Fibroblast of villous mesenchyme (primary cell): ENCODE measurements around the gene SLC6A1. TPM values are rescaled to one million over a fixed set of nuclear protein-coding genes. Genes with fewer than 3 reads are reported as not detected.

Experiments used
- DNase-seq: peaks from one replicate; pipeline ENCODE4 v3.0.0-alpha.2; 2010; ENCODE audit warnings: low read depth
- H3K4me3 ChIP-seq: 2 replicates; pipeline ENCODE4 v1.5.1; 2011; ENCODE audit warnings: low read depth, mild to moderate bottlenecking, low read length
- total RNA-seq: library from RNA; depleted of rRNA; stranded (reverse); fragments of >200 nt; gene quantifications from 2 replicates; pipeline ENCODE4 v1.2.3, GENCODE V29; 2012
- TF ChIP-seq, protein P1 (sequence below): IDR thresholded peaks from 2 replicates; pipeline ENCODE4 v1.5.1; 2012; ENCODE audit warnings: low read depth, mild to moderate bottlenecking, low read length; ENCODE audit not compliant: insufficient read depth

Gene SLC6A1
- total RNA-seq, 1 donor = not detected

DNA sequence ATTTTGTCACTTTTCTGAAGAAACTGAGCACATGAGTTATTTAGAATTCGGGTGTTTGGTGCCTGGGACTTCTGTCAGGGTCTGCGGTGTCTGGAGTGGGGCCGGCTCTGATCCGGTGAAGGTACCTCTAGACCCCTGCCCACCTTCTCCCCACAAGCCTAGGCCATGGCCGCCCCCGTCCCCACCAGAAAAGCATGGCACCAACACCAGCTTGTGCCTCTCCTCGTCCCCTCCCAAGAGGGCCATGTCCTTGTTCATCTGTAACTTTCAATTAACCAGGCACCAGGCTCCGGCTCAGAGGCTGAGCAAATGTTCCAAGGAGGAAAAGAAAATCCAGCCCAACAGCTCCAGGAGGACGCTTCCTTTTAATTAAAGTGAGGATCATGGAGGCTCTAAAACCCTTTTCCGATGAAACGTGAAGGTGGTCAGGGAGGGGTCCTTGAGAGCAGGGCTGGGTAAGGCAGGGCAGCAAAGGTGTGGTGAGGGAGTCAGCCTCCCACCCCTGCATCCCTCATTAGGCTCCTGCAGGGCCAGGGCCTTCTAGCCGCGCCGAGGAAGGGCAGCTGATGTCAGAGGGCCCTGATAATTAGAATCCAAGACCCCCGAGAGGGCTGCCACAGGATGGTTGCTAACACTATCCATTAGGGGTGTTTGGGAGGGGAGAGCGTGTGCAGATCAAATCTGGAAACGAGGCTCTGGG is 62.3 kb downstream of the SLC6A1 start:
- no peak for DNase-seq
- TF ChIP-seq, protein P1, sequence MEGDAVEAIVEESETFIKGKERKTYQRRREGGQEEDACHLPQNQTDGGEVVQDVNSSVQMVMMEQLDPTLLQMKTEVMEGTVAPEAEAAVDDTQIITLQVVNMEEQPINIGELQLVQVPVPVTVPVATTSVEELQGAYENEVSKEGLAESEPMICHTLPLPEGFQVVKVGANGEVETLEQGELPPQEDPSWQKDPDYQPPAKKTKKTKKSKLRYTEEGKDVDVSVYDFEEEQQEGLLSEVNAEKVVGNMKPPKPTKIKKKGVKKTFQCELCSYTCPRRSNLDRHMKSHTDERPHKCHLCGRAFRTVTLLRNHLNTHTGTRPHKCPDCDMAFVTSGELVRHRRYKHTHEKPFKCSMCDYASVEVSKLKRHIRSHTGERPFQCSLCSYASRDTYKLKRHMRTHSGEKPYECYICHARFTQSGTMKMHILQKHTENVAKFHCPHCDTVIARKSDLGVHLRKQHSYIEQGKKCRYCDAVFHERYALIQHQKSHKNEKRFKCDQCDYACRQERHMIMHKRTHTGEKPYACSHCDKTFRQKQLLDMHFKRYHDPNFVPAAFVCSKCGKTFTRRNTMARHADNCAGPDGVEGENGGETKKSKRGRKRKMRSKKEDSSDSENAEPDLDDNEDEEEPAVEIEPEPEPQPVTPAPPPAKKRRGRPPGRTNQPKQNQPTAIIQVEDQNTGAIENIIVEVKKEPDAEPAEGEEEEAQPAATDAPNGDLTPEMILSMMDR = no peak
- no peak overlapping the region for H3K4me3 ChIP-seq

DNA sequence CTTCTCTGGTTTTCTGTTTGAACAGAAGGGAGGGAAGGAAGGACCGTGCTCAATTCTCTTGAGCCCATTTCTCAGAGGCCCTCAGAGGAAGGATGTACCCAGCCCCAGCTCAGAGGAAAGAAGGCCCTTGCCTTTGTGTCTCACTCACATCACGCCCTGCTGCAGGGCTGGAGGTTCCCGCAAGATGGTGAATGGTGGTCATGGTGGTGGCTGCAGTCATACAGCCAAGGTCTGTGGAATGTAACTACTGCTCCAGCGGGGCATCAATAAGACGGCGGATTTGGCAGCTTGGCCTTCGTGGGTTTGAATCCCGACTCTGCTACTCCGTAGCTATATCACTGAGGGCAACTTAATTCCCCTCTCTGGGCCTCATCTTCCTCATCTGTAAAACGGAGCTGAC is 62.9 kb downstream of the SLC6A1 start:
- H3K4me3 ChIP-seq = no peak overlapping the region
- DNase-seq = no peak
- TF ChIP-seq, protein P1 = no peak

DNA sequence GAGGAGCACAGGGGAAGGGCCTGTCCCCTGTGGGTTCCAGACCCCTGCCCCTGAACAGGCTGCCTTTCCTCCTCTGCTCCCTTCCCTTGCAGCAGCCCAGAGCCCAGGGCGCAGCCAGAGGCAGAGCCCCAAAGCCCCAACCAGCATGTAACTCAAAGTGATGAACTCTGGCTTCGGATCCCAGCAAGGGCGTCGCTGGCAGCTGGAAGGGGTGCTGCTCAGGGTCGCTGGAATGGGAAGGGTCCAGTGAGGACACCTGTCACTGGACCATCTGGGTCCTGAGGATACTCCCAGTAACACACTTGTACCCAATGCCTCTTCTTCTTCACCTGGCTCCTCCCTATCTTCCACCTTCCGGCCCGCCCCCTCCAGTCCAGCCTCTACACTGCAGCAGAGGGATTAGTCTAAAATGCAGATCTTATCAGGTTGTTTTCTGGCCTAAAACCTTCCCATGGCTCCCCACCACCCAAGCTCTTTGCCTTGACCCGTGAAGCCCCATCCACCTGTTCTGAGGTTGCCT is 64.0 kb downstream of the SLC6A1 start:
- no peak for DNase-seq
- no peak overlapping the region for H3K4me3 ChIP-seq
- TF ChIP-seq, protein P1 = no peak

DNA sequence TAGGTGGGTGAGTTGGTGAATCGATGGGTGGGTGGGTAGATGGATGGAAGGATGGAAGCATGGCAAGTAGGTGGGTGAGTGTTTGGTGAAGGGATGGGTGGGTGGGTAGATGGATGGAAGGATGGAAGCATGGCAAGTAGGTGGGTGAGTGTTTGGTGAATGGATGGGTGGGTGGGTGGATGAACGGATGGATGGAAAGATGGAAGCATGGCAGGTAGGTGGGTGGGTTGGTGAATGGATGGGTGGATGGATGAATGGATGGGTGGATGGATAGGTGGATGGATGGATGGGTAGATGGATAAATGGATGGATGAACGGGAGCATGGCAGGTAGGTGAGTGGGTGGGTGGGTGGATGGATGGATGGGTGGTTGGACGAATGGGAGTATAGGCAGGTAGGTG is 65.1 kb downstream of the SLC6A1 start:
- TF ChIP-seq, protein P1 = no peak
- H3K4me3 ChIP-seq = no peak overlapping the region
- DNase-seq = no peak

DNA sequence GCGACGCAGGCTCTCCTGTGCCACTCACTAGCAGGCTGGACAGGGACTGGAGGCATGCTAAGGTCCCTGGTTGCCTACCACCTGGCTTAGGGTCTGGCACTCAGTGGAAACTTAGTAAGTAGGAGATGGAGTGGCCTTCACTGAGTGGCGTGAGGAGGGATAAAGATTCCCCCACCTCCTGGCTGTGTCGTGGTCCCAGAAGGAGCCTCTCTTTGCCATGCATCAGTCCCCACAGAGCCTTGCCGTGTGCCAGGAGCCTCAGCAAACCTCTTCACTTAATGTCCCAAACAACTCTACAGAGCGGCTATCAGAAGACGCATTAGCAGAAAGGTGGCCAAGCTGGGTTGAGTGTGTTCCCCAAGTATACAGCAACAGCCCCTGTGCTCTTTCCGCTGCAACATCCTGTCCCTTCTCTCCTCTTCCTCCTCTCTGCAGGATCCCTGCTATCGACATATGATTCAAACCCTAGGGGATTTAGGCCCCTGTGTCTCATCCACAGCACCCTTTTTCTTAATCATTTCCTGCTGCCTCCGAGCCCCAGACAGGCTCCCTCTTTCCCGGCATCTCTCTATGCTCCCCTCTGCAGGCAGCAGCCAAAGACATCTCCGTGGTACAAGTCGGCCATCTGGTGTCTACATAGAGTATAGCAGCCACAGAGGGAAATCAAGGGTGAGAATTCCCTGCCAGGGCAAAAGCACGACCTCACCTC is 66.7 kb downstream of the SLC6A1 start:
- peak; percentile 70 for DNase-seq
- H3K4me3 ChIP-seq = no peak overlapping the region
- TF ChIP-seq, protein P1 = peak; percentile 96

DNA sequence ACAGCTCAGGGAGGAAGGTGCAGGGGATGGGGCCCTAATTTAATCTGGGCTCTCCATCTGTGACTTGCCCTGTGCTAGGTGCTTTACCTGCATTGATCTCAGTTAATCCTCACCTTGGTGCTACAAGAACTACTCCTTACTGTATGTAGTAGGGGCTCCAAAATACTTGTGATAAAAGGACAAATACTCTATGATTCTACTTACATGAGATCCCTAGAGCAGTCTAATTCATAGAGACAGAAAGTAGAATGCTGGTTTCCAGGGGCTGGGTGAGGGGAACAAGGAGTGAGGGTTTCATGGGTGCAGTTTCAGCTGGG is 67.2 kb downstream of the SLC6A1 start:
- DNase-seq = no peak
- TF ChIP-seq, protein P1 = no peak
- H3K4me3 ChIP-seq = no peak overlapping the region
